Fibroblast of the aortic adventitia (primary cell): Measurements from ENCODE around the gene NR5A1. TPM values are rescaled to one million over a fixed set of nuclear protein-coding genes. Genes with fewer than 3 reads are reported as not detected.

ENCODE experiments used
- DNase-seq: peaks from one replicate; pipeline ENCODE4 v3.0.0-alpha.2; 2010; ENCODE audit warnings: low read depth
- H3K4me3 ChIP-seq: 2 replicates; pipeline ENCODE4 v1.5.1; 2011; ENCODE audit warnings: low read depth, mild to moderate bottlenecking, control low read depth, low read length, moderate library complexity
- CTCF ChIP-seq: IDR thresholded peaks from 2 replicates; pipeline ENCODE4 v1.5.1; 2011; ENCODE audit warnings: mild to moderate bottlenecking, low read length, control low read depth, inconsistent platforms; ENCODE audit not compliant: insufficient read depth
- total RNA-seq: library from RNA; depleted of rRNA; stranded (reverse); fragments of >200 nt; gene quantifications from 2 replicates; pipeline ENCODE4 v1.2.3, GENCODE V29; 2012; ENCODE audit warnings: low replicate concordance

NR5A1 gene
- total RNA-seq, 1 donor: not detected

- H3K4me3 ChIP-seq: no peak overlapping the region
- no peak for DNase-seq
- no peak for TF ChIP-seq CTCF
Measured at GRCh38 chr9:124549016-124549415, 41.8 kb upstream of the NR5A1 start.

GRCh38 chr9:124544535-124544934 is 37.3 kb upstream of the NR5A1 start:
- no peak for DNase-seq
- TF ChIP-seq CTCF: no peak
- no peak overlapping the region for H3K4me3 ChIP-seq

GRCh38 chr9:124541824-124542223 is 34.6 kb upstream of the NR5A1 start:
- H3K4me3 ChIP-seq: no peak overlapping the region
- no peak for DNase-seq
- no peak for TF ChIP-seq CTCF

GRCh38 chr9:124537926-124538325 is 30.7 kb upstream of the NR5A1 start:
- DNase-seq: no peak
- TF ChIP-seq CTCF: no peak
- H3K4me3 ChIP-seq: no peak overlapping the region

- TF ChIP-seq CTCF: no peak
- no peak overlapping the region for H3K4me3 ChIP-seq
- DNase-seq: no peak
Measured at GRCh38 chr9:124535846-124536245, 28.6 kb upstream of the NR5A1 start.

- H3K4me3 ChIP-seq: no peak overlapping the region
- TF ChIP-seq CTCF: no peak
- DNase-seq: no peak
Measured at GRCh38 chr9:124532897-124533296, 25.7 kb upstream of the NR5A1 start.

- H3K4me3 ChIP-seq: no peak overlapping the region
- TF ChIP-seq CTCF: no peak
- no peak for DNase-seq
Measured at GRCh38 chr9:124531115-124531514, 23.9 kb upstream of the NR5A1 start.
